H1 (cell line): ENCODE results near the gene RNF32. TPM values are rescaled to one million over a fixed set of nuclear protein-coding genes. Genes with fewer than 3 reads are reported as not detected.
A peak's percentile ranks its signal among the peaks of the same experiment; 100 is the strongest.

ENCODE experiments used
- CTCF ChIA-PET: fragments of 300-600 bp; sonication (Branson Sonifier 250); formaldehyde crosslinking; loops from one replicate; lab custom pipeline; 2021; ENCODE audit not compliant: partially characterized antibody; lab: Charles Lee
- POLR2A ChIA-PET: fragments of 300-600 bp; sonication (Branson Sonifier 250); formaldehyde crosslinking; loops from one replicate; lab custom pipeline; 2021; ENCODE audit warnings: inconsistent platforms; ENCODE audit not compliant: partially characterized antibody; lab: Charles Lee
- DNase-seq, 2 experiments: peaks; one replicate each; pipeline versions ENCODE4 v3.0.0 to v3.0.0-alpha.2; 2010 to 2022; ENCODE audit warnings: low spot score in 2 of 2, low read depth in 1 of 2, mixed read lengths in 1 of 2
- FAIRE-seq: peaks from 2 replicates; lab custom pipeline; 2011; peaks lifted over from hg19 to GRCh38; lab: Jason Lieb, UNC
- H2AFZ ChIP-seq: 2 replicates; pipeline ENCODE4 v1.8.1; 2012; ENCODE audit warnings: low read length, inconsistent platforms
- H2AK5ac ChIP-seq: 2 replicates; pipeline ENCODE4 v1.6.1; 2013; ENCODE audit warnings: low read depth, low read length
- H2BK120ac ChIP-seq: replicated peaks from 2 replicates; pipeline ENCODE3; 2013; ENCODE audit warnings: low read depth, low read length, inconsistent platforms
- H2BK12ac ChIP-seq: 2 replicates; pipeline ENCODE4 v1.6.1; 2013; ENCODE audit warnings: low read depth, low read length
- H2BK15ac ChIP-seq: 2 replicates; pipeline ENCODE4 v1.6.1; 2013; ENCODE audit warnings: low read length
- H2BK20ac ChIP-seq: 2 replicates; pipeline ENCODE4 v1.6.1; 2013; ENCODE audit warnings: low read length
- H2BK5ac ChIP-seq: 2 replicates; pipeline ENCODE4 v1.6.1; 2013; ENCODE audit warnings: low read depth, low read length
- H3K14ac ChIP-seq: 2 replicates; pipeline ENCODE4 v1.6.1; 2013; ENCODE audit warnings: inconsistent platforms; ENCODE audit not compliant: insufficient read length
- H3K18ac ChIP-seq: 2 replicates; pipeline ENCODE4 v1.6.1; 2013; ENCODE audit warnings: low read length; ENCODE audit errors: extremely low read depth
- H3K23ac ChIP-seq: 2 replicates; pipeline ENCODE4 v1.6.1; 2013; ENCODE audit warnings: inconsistent platforms; ENCODE audit not compliant: insufficient read length
- H3K23me2 ChIP-seq: 2 replicates; pipeline ENCODE4 v1.6.1; 2013; ENCODE audit warnings: low read depth, low read length
- H3K27ac ChIP-seq: 2 replicates; pipeline ENCODE4 v1.6.1; 2011; ENCODE audit warnings: low read depth, low read length, inconsistent platforms
- H3K27me3 ChIP-seq, 4 experiments: replicated peaks in 1 of 4; 1 replicate in 1 of 4; 2 replicates in 3 of 4; pipeline versions ENCODE4 v1.6.1 to v1.8.1; 2011 to 2013; ENCODE audit warnings: low read length in 3 of 4, mild to moderate bottlenecking in 3 of 4, inconsistent platforms in 2 of 4, mixed read lengths in 2 of 4, moderate library complexity in 1 of 4; ENCODE audit not compliant: control insufficient read depth in 3 of 4, insufficient read depth in 3 of 4; ENCODE audit errors: extremely low read depth in 1 of 4
- H3K36me3 ChIP-seq, 4 experiments: 2 replicates each; pipeline versions ENCODE4 v1.6.1 to v1.8.1; 2011 to 2013; ENCODE audit warnings: mild to moderate bottlenecking in 4 of 4, low read length in 3 of 4, moderate library complexity in 2 of 4, control low read depth in 1 of 4, inconsistent platforms in 1 of 4; ENCODE audit not compliant: insufficient read depth in 4 of 4, control insufficient read depth in 2 of 4
- H3K4ac ChIP-seq: replicated peaks from 2 replicates; pipeline ENCODE3; 2013; ENCODE audit warnings: low read length, low read depth, mixed read lengths, inconsistent platforms; ENCODE audit not compliant: insufficient read length
- H3K4me1 ChIP-seq, 4 experiments: replicated peaks in 1 of 4; 1 replicate in 1 of 4; 2 replicates in 3 of 4; pipeline versions ENCODE4 v1.6.1 to v1.8.1; 2011 to 2013; ENCODE audit warnings: low read length in 3 of 4, inconsistent platforms in 2 of 4, mixed read lengths in 1 of 4; ENCODE audit not compliant: insufficient read depth in 4 of 4, control insufficient read depth in 3 of 4
- H3K4me2 ChIP-seq, 2 experiments: 2 replicates each; pipeline versions ENCODE4 v1.6.1 to v1.8.1; 2011 to 2013; ENCODE audit warnings: low read depth in 2 of 2, low read length in 2 of 2, control low read depth in 1 of 2, inconsistent platforms in 1 of 2, mild to moderate bottlenecking in 1 of 2; ENCODE audit not compliant: insufficient read depth in 1 of 2
- H3K4me3 ChIP-seq, 4 experiments: fragments of 200-600, 300-600 bp in 1 of 4; sonication (generic), shearing (Covaris generic), sonication (Bioruptor Twin) in 1 of 4; 2 replicates each; pipeline versions ENCODE4 v1.5.1 to v1.8.1; 2011 to 2016; ENCODE audit warnings: low read length in 4 of 4, low read depth in 3 of 4, control low read depth in 2 of 4, inconsistent platforms in 2 of 4, mild to moderate bottlenecking in 2 of 4, mixed read lengths in 1 of 4, moderate library complexity in 1 of 4; ENCODE audit not compliant: insufficient read depth in 2 of 4; ENCODE audit errors: extremely low read depth in 1 of 4
- H3K56ac ChIP-seq: replicated peaks from 2 replicates; pipeline ENCODE3; 2013; ENCODE audit warnings: low read depth, mild to moderate bottlenecking, mixed read lengths, low read length, inconsistent platforms; ENCODE audit not compliant: insufficient read length
- H3K79me1 ChIP-seq: 2 replicates; pipeline ENCODE4 v1.6.1; 2013; ENCODE audit warnings: low read depth, low read length, control low read depth
- H3K79me2 ChIP-seq, 2 experiments: 2 replicates each; pipeline versions ENCODE4 v1.6.1 to v1.8.1; 2012 to 2013; ENCODE audit warnings: low read length in 2 of 2, mild to moderate bottlenecking in 2 of 2, inconsistent platforms in 1 of 2; ENCODE audit not compliant: insufficient read depth in 2 of 2, control insufficient read depth in 1 of 2
- H3K9ac ChIP-seq, 4 experiments: replicated peaks in 1 of 4; 1 replicate in 1 of 4; 2 replicates in 3 of 4; pipeline versions ENCODE4 v1.6.1 to v1.8.1; 2011 to 2013; ENCODE audit warnings: low read depth in 3 of 4, low read length in 3 of 4, control low read depth in 2 of 4, mild to moderate bottlenecking in 2 of 4, moderate library complexity in 2 of 4, inconsistent platforms in 1 of 4; ENCODE audit errors: extremely low read depth in 1 of 4
- H3K9me3 ChIP-seq, 2 experiments: 2 replicates each; pipeline versions ENCODE4 v1.6.1 to v1.8.1; 2012 to 2013; ENCODE audit warnings: mild to moderate bottlenecking in 2 of 2, moderate library complexity in 2 of 2, control low read depth in 1 of 2, inconsistent platforms in 1 of 2, low read depth in 1 of 2, low read length in 1 of 2, mixed read lengths in 1 of 2; ENCODE audit not compliant: insufficient read depth in 2 of 2
- H4K20me1 ChIP-seq, 2 experiments: replicated peaks in 1 of 2; 2 replicates each; pipeline versions ENCODE3 to v1.8.1; 2011 to 2013; ENCODE audit warnings: inconsistent platforms in 2 of 2, low read length in 2 of 2, mild to moderate bottlenecking in 1 of 2; ENCODE audit not compliant: insufficient read depth in 2 of 2, control insufficient read depth in 1 of 2
- H4K5ac ChIP-seq: 2 replicates; pipeline ENCODE4 v1.6.1; 2013; ENCODE audit warnings: low read length, low read depth, mixed read lengths, inconsistent platforms; ENCODE audit not compliant: insufficient read length
- H4K8ac ChIP-seq: 2 replicates; pipeline ENCODE4 v1.8.0; 2013; ENCODE audit warnings: mild to moderate bottlenecking, moderate library complexity, low read length, inconsistent platforms; ENCODE audit not compliant: insufficient read depth; ENCODE audit errors: extremely low read depth
- H4K91ac ChIP-seq: replicated peaks from 2 replicates; pipeline ENCODE3; 2013; ENCODE audit warnings: low read length, mixed read lengths, inconsistent platforms; ENCODE audit not compliant: insufficient read length
- ATF3 ChIP-seq: IDR thresholded peaks from 2 replicates; pipeline ENCODE4 v1.6.1; 2011; ENCODE audit warnings: low read depth, mild to moderate bottlenecking, low read length; ENCODE audit not compliant: insufficient read depth
- WGBS, 2 experiments: shearing (Covaris generic) in 1 of 2; methylation state at CpG; one replicate each; pipeline versions ENCODE4 v1.1.6 to v1.1.7; 2013 to 2015; ENCODE audit warnings: low lambda C conversion rate in 2 of 2, mixed read lengths in 2 of 2, inconsistent platforms in 1 of 2, low coverage in 1 of 2, missing lambda C conversion rate in 1 of 2; ENCODE audit not compliant: insufficient replicate concordance in 2 of 2, insufficient coverage in 1 of 2, insufficient read length in 1 of 2; ENCODE audit errors: extremely low coverage in 1 of 2, missing lambda C conversion rate in 1 of 2; 5-methylcytosine and 5-hydroxymethylcytosine counted together
- polyA plus RNA-seq, 7 experiments: library from polyadenylated mRNA; depleted of rRNA in 3 of 7; stranded (reverse) in 5 of 7; unstranded in 2 of 7; fragments of >200 nt in 5 of 7; fragments of 200-250 nt in 2 of 7; gene quantifications; 1 replicate in 5 of 7; 2 replicates in 1 of 7; 4 replicates in 1 of 7; pipeline versions ENCODE4 v1.2.1 to v1.2.3, GENCODE V29; 2011 to 2013; ENCODE audit warnings: missing spikeins in 2 of 7, mixed read lengths in 2 of 7
- total RNA-seq: library from RNA; stranded (reverse); fragmentation: NEBNext Ultra II Directional; extraction: Animal tissue kit (Norgen Biotek cat#: 25700); gene quantifications from 2 replicates; pipeline ENCODE4 v1.2.1, GENCODE V29; 2021

Gene RNF32
- total and polyA plus RNA-seq, 2 of the 8 experiments (the other 6 are each of a cell fraction or from before 2014, with no cell fraction given): 0.48 to 1.2 TPM

- Histone ChIP-seq H2BK15ac (no peak overlapping the region), H4K20me1 (no peaks in the 10 kb centered on the region), H4K5ac (no peak overlapping the region), H3K27ac (no peak overlapping the region), H2AFZ (0 out of 2 replicates have a peak overlapping the region, but pooled peaks have one; percentile 20), H3K4ac (no peak overlapping the region), H3K27me3 (peaks cover 0 to 22% (median 11%) of the 10 kb centered on the region in 4 experiments; a peak in 5 of 7 replicates), H3K4me2 (peak overlapping the region; percentile 30 to 79), H4K8ac (0 out of 2 replicates have a peak overlapping the region, but pooled peaks have one; percentile 73), H3K79me1 (no peaks in the 10 kb centered on the region), H3K9me3 (no peaks in the 10 kb centered on the region), H2AK5ac (no peak overlapping the region), H3K79me2 (no peaks in the 10 kb centered on the region), H3K18ac (no peak overlapping the region), H2BK120ac (no peak overlapping the region), H4K91ac (no peak overlapping the region), H3K23me2 (peaks cover 4% of the 10 kb centered on the region; the same call in 1 of the 2 replicates), H2BK5ac (no peak overlapping the region), H3K4me3 (peak overlapping the region; percentile 40 to 64 (median 44)), H2BK20ac (no peak overlapping the region), H2BK12ac (no peak overlapping the region), H3K23ac (no peak overlapping the region), H3K36me3 (no peaks in the 10 kb centered on the region), H3K56ac (no peak overlapping the region), H3K9ac (peak overlapping the region in 1 of 4 experiments; percentile 22; a peak in 2 of 7 replicates), H3K14ac (no peak overlapping the region), H3K4me1 (peaks cover 7 to 15% (median 14%) of the 10 kb centered on the region in 4 experiments)
- DNase-seq (peak in 1 of 2 experiments; percentile 68), FAIRE-seq (no peak)
- ChIA-PET POLR2A (no interaction called here), CTCF (no interaction called here)
- 15% methylated on average over 28 of the region's 92 CpGs; no CpG with 5 or more reads in 1 of the 2 experiments for WGBS, 2 experiments
- TF ChIP-seq ATF3: no peak
These were observed 24.0 kb upstream of the RNF32 start for GRCh38 chr7:156616269-156617202.
